Stimulated activated CD4-positive, alpha-beta T cell treated with anti-CD3 and anti-CD28 coated beads, Interleukin-1b, Interleukin-23, amount 100 ng/mL, for 48 hours (primary cell): ENCODE measurements around the gene NFATC2.
"Not testable (repeated sequence)": the region's sequence is repeated elsewhere in the genome, so short reads cannot be mapped to it uniquely, and the experiment has no call there.

Source experiments
- DNase-seq: peaks from one replicate; pipeline ENCODE4 v3.0.0-alpha.2; 2020

NFATC2 gene

DNA sequence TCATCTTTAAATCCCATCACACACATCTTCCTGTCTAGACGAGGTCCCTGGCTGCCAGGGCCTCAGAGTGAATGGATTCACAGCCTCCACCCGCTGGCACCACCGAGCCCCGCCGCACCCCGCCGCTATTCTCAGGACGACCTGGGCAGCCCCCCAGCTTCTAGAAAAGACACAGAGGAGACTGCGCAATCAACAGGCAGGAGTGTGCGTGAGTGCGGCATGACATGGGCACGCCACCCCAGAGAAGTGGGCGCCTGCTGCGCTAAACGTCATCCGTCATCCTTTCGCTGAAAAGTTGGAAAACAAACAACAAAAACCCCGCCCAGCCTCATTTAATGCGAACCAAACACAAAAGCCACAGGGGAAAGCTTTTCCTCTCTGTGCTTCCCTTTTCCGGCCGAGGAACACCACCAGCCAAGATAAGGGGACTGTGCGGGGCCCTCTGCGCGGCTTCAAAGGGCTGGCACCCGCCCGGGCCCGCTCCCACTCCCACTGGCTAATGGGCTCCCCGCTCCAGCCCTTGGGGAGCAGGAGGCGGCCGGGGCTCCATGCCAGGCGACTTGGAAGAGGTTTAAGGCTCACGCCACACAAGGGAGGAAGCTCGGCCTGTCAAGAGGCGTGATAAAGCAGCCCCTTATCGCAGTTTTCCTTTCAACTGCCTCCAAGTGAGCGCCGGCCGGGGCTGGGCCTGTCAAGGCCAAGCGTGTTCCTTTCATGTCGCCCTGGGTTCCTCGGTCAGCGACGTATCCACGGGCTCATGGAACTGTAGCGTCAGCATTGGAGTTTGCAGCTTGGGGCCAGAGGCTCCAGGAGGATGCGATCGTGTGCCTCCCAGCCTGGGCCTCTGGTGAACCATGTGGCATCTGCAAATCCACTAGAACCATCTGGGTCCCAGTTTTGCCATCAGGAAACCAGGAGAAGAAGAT is 50.1 kb downstream of the NFATC2 start:
- no peak for DNase-seq

DNA sequence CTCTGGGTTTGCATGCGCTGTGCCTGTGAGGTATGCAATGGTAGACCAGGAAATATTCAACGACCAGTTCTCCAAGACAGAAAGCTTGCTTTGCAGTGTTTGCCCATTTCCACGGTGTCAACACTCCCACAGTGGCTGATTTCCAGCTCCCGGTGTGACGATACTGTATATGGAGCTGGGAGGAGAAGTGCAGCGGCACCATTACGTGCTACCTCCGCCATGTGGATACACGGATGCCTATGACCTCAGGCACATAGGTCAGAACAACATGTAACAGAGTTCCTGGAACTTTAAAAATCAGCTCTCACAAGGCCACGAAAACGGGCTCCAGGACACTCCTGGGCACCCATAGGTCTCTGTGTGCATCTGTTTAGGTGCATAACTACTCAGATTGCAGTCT is 51.1 kb downstream of the NFATC2 start:
- no peak for DNase-seq

DNA sequence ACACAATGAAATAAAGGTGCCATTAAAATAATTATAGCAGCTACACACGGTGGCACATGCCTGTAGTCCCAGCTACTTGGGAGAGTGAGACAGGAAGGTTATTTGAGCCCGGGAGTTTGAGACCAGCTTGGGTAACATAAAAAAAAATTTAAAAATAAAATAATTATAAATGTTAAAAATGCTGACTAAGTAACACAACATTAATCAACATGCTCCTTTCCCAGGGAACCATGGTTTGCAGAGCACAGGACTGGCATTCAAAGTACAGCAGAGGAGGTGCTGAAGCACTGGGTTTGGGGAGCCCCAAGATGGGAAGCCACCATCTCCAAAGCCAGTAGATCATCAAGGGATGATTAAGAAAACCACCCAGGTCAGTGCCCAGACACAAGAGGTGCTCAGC is 51.9 kb downstream of the NFATC2 start:
- DNase-seq: no peak

DNA sequence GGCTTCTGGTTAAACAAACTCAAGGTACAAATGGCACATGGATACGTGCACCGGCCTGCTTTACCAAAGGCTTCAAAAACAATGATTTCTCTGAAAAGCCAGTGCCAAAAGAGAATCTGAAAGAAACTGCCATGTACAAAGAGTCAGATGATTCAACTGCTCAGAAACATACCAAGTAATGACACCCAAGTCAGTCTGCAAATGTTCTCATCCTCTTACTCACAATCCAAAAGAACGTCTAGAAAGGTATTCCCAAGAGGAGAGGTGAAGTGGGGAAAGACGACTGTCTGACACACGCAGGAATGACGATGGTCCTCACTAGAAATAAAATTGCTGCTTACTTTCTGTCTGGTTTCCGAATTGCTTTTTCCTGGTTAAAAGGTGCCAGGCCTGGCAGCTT is 52.9 kb downstream of the NFATC2 start:
- no peak for DNase-seq

DNA sequence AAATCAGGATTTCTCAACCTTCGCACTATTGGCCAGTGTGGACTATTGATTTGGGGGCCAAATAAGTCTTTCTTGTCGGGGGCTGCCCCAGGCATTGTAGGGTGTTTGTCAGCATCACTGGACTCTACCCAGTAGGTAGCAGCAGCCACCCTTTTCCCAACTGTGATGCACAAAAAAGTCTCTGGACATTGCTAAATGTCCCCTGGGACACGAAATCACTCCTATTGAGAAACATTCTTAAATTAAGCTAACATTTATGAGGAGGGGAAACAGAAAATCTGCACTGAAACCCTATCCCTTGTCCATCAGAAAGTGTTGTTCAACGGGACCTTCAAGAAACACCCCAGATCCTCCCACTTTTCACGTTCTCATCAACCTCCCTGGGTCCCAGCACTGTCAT is 54.2 kb downstream of the NFATC2 start:
- no peak for DNase-seq

DNA sequence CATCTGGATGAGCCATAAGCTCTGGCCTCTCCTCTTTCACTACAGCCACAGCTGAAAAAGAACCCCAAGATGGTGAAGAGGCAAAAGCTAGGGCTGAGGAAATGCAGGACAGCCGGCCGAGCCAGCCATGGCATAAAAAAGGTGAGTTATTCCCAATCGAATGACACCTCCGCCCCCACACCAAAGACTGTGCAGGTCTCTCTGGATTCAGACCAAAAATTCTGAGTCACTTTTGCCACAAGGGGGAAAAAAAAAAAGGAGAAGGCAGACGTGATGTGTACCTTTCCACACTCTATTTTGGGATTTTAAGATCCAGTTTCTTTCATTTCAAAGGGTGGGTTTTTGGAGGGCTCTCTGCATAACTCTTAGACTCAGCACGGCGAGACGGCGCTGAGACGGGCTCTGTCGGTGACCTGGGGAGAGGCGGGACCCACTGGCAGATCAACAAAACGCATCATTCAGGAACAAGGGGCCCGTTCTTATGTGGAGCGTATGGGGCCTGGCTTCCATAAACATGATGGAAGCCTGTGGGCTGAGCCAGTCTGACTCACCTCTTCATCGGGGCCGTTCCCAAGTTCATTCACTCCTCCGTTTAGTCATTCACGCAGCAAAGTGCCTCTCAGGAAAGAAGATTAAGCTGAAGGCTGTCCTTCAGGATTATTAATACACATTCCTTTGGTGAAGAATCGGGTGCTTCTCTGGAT is 54.8 kb downstream of the NFATC2 start:
- no peak for DNase-seq

DNA sequence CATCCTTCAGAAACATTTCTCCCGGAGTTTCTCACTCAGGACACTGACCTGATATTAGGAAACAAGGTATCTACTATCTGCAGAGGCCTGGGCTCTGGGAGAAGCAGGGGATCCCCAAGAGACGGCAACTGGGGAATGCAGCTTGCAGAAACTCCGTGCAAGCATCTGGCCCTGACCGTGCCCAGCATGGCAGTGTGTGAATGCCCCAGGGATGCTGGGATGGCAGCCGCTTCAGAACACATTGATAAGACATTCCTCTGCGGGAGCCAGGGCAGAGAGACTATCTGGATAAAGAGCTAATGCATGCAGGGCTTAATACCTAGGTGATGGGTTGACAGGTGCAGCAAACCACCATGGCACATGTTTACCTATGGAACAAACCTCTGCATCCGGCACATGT is 55.4 kb downstream of the NFATC2 start:
- DNase-seq: no peak

DNA sequence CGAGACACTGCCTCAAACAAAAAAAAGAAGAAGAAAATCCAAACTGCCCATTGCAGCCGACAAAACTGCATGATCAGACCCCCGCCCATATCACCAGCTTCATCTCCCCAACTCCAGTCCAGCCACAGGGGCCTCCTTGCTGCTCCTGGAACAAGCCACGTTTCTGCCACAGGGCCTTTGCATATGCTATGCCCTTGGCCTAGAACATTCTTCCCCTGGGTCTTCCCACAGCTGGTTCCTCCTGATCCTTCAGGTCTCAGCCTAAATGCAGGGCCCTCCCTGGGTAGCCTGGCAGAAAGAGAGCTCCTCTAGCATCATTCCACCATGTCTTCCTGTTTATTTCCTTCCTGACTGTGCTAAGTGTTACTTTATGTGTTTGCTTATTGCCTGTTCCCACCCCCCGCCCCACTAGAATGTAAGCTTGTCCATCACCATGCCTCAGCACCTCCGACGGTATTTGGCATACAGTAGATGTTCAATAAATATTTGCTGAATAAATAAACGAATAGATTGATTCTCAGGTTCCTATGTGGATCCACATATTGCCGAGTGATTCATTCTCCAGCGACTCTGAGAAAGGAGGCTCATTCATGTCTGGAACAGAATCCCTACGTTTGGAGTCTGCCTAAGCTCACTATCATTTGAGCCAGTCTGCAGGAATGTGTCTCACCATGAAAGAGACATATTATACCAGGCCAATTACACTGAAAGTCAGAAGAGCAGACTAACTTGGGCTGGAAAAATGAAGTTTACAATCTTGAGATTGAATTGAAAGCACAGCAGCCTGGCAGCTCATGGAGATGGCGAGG is 56.1 kb downstream of the NFATC2 start:
- no peak for DNase-seq

DNA sequence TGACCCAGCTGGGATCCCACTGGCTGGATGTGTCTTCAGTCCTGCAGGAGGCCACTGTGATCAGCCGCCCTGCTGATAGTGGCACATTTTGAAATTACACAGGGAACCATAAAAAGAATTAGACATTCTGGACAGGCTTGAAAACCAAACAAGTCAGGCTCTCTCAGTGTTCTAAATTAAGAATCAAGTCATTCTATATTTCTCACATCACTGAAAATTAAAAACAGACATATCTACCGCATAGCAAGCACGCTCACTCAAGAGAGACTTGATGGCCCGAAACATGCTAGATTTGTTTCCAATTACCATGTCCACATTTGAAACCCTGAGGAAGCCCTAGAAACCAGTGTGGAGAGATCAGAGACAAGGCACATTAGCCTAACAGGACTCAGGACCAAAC is 57.7 kb downstream of the NFATC2 start:
- no peak for DNase-seq

DNA sequence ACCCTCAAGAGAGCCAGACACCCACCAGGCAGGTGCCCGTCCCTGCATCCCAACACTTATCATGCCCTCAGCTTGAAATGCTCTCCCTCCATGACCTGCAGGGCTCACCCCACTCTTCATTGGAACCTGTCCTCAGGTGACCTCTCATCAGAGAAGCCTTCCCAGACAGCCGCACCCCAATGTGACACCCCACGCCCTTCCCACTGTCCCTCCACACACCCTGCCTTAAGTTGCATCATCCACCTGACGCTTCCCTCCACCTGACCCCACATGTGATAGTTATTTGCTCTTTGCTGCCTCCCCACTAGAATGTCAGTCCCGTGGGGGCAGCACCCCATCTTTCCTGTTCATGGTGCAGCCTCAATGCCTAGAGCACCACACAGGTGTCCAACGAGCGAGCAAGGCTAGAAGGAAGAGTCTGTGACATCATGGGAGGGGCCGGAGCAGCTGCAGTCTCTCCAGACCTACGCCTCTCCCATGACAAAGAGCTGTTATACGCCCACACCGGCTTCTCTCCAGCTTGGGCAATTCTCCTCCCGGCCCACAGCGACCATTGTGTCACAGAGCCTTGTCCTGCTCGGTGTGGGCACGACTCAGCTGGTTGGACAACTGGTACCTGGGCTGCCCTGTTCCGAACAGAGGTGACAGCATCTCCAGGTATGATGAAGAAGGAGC is 58.2 kb downstream of the NFATC2 start:
- DNase-seq: no peak

DNA sequence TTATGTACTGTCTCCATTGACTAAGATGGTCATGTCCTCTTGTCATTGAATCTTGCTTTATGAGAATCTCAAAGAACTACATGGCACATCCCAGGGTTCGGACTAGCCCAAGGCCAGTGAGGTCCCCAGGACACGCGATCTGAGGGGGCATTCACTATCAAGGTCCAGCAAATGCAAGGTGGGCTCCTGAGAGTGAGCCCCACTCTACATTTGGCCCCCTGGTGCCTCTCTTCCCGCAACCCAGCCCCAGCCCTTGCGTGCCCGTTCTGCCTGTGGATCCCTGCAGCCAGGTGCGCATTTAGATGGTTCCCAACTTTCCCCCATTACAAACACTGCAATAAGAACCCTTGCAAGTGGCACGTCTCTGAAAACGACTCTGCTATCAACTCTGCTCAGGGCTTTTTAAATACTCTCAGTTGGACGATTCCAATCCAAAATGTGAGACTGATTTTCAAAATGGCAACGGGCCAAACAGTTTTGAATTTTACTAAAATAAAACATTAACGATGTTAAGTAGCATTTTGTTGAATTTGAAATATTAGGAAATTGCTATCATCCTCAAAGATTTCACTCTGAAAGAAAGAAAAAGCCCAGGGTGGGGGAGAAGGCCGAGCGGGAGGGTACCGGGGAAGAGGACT is 59.6 kb downstream of the NFATC2 start:
- DNase-seq: no peak

DNA sequence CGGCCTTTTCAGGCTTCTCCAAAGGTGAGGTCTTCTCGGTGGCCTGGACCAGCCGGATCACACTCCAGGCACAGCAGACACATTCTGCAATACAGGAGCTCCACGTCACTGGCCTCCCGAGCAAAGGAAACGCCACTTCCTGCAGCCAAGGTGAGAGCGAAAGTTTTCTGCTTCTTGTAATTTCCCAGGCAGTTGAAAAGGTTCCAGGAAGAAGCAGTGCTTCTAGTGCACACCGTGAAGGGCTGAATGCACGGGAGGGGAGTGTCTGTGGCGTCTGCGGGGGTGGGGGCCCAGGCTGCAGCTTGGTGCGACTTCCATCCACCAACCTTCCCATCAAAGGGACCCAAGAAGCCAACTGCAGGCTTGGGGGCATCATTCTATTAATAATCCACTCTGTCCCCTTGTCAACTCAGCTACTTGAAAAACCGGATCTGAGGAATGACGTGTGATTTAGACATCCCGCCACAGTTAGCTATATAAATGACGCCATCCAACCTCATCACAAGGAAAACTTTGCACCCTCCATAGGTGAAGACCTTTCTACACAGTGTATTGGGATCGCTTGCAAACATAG is 61.1 kb downstream of the NFATC2 start:
- DNase-seq: peak; percentile 71

DNA sequence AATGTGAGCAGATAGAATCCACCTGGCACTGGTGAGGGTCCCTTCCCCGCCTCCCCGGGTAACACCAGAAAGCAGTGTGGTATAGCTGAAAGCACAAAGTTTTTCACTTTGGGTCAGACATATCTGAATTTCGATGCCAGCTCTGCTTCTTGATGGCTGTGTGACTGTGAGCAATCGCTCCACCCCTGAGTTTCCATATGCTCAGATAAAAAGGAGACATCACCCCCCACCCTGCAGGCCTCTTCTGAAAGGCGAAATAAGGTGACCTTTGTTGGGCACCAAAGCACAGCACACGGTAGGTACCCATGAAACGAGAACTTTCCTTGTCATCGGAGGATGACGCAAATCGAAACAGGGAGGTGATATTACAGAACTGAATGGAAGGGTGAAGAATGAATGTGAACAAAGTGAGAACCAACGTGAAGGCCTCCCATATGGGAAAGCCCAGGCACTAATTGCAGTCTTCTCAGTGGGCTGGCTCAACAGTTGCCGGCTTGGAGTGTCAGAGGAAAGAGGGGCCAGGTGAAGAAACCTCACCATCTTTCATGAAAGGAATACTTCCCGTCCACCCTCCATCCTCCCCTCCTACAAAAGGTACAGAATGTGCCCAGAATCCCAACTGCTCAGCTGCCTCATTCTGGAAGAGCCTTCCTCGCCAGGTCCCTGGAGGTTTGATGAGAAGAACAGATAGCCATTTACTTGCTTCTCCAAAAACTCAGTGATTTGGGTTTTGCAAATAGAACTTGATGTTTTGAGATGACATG is 61.8 kb downstream of the NFATC2 start:
- DNase-seq: peak; percentile 90

DNA sequence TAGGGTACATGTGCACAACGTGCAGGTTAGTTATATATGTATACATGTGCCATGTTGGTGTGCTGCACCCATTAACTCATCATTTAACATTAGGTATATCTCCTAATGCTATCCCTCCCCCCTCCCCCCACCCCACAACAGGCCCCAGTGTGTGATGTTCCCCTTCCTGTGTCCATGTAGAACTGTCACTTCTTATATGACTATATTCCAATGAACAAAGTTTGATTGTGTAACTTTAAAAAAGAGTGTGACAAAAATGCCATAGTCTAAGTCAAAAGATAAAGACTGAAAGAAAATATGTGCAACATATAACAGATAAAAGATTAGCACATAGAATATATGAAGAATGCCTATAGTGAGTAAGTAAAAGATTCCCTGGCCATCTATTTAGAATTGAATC is 66.4 kb downstream of the NFATC2 start:
- not testable (repeated sequence) for DNase-seq

DNA sequence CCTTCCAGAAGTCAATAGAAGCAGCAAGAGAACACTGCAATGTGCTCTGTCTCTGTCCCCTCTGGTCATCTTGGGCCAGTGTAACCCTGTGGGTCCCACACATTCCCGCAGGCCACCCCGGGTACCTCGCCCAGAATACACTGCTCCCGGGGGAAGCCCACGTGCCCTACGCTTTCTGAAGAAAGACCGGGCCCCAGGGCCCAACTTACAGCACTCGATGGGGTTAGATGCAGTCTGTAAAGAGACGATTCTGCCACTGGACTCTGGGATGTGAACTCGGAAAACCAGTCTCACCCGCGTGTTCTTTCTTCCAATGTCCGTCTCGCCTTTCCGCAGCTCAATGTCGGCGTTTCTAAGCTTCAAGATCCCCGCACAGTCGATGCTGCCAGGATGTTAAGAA is 68.7 kb downstream of the NFATC2 start:
- DNase-seq: no peak

DNA sequence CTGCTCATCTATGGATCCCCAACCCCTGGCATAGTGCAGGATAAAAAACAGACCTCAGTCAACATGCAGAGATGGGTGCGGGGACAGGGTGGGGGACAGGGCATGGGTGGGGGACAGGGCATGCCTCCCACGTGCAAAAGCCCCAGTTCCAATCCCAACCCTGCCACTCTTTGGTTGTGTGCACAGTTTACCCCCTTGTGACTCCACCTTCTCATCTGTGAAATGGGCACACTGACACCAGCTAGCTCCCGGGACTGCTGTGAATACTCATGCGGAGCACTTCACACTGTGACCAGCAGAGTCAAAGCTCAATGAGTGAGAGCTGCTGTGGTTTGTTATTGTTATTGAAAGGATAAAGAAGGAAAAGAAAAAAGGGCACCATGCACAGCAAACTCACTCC is 69.3 kb downstream of the NFATC2 start:
- DNase-seq: no peak

DNA sequence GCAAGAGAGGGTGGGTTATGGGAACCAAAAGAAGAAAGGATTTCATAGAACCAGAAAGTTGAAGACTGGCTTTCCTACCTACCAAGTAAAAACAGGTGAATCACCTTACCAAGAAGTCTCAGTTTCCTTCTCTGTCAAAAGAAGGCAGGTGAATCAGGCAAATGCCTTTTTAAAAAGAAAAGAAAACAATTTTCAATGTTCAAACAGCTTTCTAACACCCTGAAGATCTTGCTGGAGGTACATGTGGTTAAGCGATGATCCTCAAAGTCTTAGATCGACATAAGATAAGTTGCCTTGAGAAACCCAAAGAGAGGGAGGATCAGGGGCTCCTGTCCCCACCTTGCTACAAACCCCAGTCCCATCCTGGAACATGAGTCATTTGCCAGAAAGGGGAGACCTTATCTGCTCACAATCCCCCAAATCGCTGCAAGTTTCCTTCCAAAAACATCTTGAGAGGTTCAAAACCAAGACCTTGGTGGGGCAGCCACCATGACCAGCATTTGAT is 71.6 kb downstream of the NFATC2 start:
- DNase-seq: peak; percentile 38

DNA sequence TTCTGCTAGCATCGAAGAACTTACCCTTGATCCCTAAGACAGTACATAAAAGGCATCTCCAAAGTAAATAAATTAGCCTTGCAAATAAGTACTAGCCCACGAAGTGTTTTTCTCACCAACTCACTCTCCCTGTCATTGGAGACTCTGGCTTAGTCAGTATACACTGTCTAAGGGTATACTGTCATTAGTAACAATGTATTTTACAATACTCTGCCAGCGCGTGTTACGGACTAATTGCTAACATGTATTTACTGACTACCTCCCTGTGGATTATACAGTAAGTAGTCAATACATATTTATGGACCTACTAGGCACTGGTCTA is 72.1 kb downstream of the NFATC2 start:
- DNase-seq: no peak

DNA sequence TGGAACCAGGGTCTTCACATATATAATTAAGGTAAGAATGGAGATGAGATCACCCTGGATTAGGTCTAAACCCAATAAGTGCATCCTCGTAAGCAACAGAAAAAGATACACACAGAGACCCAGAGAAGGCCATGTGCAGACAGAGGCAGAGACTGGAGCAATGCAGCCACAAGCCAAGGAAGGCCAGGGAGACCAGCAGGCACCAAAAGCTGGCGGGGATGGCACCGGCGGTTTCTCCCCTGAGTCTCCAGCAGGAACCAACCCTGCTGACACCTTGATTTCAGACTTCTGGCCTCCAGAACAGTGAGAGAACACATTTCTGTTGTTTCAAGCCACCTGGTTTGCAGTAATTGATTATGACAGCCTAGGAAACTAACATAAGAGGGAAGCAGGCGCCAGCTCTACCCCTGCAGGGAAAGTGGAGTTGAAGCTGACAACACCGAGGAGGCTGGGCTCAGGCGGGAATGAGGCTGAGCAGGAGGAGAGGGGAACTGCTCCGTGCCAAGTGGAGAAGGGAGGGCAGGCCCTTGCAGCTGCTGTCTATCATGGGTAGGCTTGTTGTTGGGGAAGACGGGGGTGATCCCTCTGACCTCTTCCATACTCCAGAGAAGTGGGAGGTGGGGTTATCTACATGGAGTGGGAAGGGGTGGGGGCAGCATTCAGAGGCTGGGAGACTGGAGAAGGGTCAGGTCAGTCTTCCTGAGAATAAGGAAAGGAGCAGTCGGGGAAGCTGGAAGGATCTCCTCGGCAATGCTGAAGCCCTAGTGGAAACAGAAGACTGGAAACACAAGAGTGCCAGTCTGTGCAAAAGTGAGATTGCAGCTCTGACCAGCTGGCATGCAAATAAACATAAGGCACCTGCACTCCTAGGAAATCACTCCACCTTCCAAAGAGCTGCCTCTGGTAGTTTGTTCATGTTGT is 72.7 kb downstream of the NFATC2 start:
- DNase-seq: no peak

DNA sequence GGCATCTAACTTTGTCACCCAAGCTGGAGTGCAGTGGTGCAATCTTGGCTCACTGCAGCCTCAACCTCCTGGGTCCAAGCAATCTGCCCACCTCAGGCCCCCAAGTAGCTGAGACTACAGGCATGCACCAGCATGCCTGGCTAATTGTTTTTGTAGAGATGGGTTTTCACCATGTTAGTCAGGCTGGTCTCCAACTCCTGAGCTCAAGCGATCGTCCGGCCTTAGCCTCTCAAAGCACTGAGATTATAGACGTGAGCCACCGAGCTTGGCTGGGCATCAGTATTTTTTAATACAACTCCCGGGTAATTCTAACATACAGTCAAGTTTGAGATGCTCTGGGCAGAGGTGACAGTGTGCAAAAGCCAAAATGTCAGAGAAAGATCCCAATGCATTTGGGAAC is 73.5 kb downstream of the NFATC2 start:
- no peak for DNase-seq
